PFSK-1 (cell line): ENCODE results near the gene TRPV4.

Experiments used
- POLR2AphosphoS5 ChIP-seq: IDR thresholded peaks from 2 replicates; pipeline ENCODE4 v1.6.1; 2012; ENCODE audit warnings: low read depth, mild to moderate bottlenecking, control low read depth, low read length, moderate library complexity
- REST ChIP-seq, 2 experiments: IDR thresholded peaks; 2 replicates each; pipeline versions ENCODE4 v1.6.1 to v1.8.0; 2011 to 2012; ENCODE audit warnings: low read depth in 2 of 2, low read length in 2 of 2, control low read depth in 1 of 2, inconsistent platforms in 1 of 2, mild to moderate bottlenecking in 1 of 2, moderate library complexity in 1 of 2; ENCODE audit not compliant: insufficient read depth in 1 of 2
- TAF1 ChIP-seq: IDR thresholded peaks from 2 replicates; pipeline ENCODE4 v1.6.1; 2012; ENCODE audit warnings: low read length, control low read depth, borderline replicate concordance; ENCODE audit not compliant: insufficient read depth

- TF ChIP-seq POLR2AphosphoS5 = no peak
- no peak for TF ChIP-seq TAF1
- TF ChIP-seq REST (IDR thresholded peaks at IDR 0.05; ENCODE audit: insufficient read depth in 1 of 2, low read depth in 2 of 2, low read length in 2 of 2) = no peak
Measured at GRCh38 chr12:109815757-109816617, 17.2 kb downstream of the TRPV4 start.
